VCaP (cell line): Measurements from ENCODE around the gene NKD2.

Source experiments
- H3K27ac ChIP-seq: fragments of 450-650 bp; 2 replicates; pipeline ENCODE4 v1.5.1; 2017
- CTCF ChIP-seq: fragments of 450-650 bp; conservative IDR thresholded peaks from 2 replicates; pipeline ENCODE4 v1.5.1; 2017; ENCODE audit warnings: mild to moderate bottlenecking, moderate library complexity

The NKD2 gene

GRCh38 chr5:1064383-1065142, 56.0 kb downstream of the NKD2 start:
- TF ChIP-seq CTCF: no peak
- no peak overlapping the region for H3K27ac ChIP-seq

- H3K27ac ChIP-seq: no peak overlapping the region
- TF ChIP-seq CTCF: no peak
Observed at GRCh38 chr5:1065143-1065750, 56.6 kb downstream of the NKD2 start.

GRCh38 chr5:1065891-1066650, 57.5 kb downstream of the NKD2 start:
- H3K27ac ChIP-seq: no peak overlapping the region
- no peak for TF ChIP-seq CTCF

- TF ChIP-seq CTCF: no peak
- no peak overlapping the region for H3K27ac ChIP-seq
Observed at GRCh38 chr5:1066676-1067075, 58.1 kb downstream of the NKD2 start.

GRCh38 chr5:1067141-1068121, 58.8 kb downstream of the NKD2 start:
- H3K27ac ChIP-seq: no peak overlapping the region
- TF ChIP-seq CTCF: no peak

GRCh38 chr5:1068204-1068894, 59.7 kb downstream of the NKD2 start:
- no peak for TF ChIP-seq CTCF

More at GRCh38 chr5:1068204-1068894, 59.7 kb downstream of the NKD2 start:
- no peak overlapping the region for H3K27ac ChIP-seq
